GM18498 (cell line): ENCODE results near the gene YDJC.
"Not testable (repeated sequence)": the region's sequence is repeated elsewhere in the genome, so short reads cannot be mapped to it uniquely, and the experiment has no call there.

Experiments
- ATAC-seq: cut with Tn5 transposase; IDR thresholded peaks from one replicate; pipeline ENCODE4 v1.9.1; 2021; ENCODE audit warnings: mild to moderate bottlenecking, moderate library complexity; ENCODE audit not compliant: unreplicated experiment

Gene YDJC

GRCh38 chr22:21629255-21630149 lies at the start of gene YDJC:
Gene YDJC (minus strand): TSS chr22:21630022. CDS start chr22:21630014, 8 bp downstream.
- peak; percentile 78 for ATAC-seq

GRCh38 chr22:21679383-21679782 lies 49.6 kb upstream of the YDJC start:
- no peak for ATAC-seq

- not testable (repeated sequence) for ATAC-seq
Measured at GRCh38 chr22:21678842-21679241, 49.0 kb upstream of the YDJC start.

GRCh38 chr22:21677606-21678443 lies 48.0 kb upstream of the YDJC start:
- ATAC-seq = no peak

GRCh38 chr22:21674638-21675245 lies 44.9 kb upstream of the YDJC start:
- no peak for ATAC-seq

- ATAC-seq = no peak
Measured at GRCh38 chr22:21673534-21674321, 43.9 kb upstream of the YDJC start.

- no peak for ATAC-seq
Measured at GRCh38 chr22:21672107-21672629, 42.3 kb upstream of the YDJC start.

- ATAC-seq = no peak
Measured at GRCh38 chr22:21669026-21669425, 39.2 kb upstream of the YDJC start.

GRCh38 chr22:21666786-21667185 lies 37.0 kb upstream of the YDJC start:
- no peak for ATAC-seq

- no peak for ATAC-seq
Measured at GRCh38 chr22:21665047-21665851, 35.4 kb upstream of the YDJC start.

GRCh38 chr22:21663738-21664137 lies 33.9 kb upstream of the YDJC start:
- ATAC-seq = no peak

- ATAC-seq = no peak
Measured at GRCh38 chr22:21661991-21662390, 32.2 kb upstream of the YDJC start.

GRCh38 chr22:21660904-21661303 lies 31.1 kb upstream of the YDJC start:
- ATAC-seq = no peak

GRCh38 chr22:21659864-21660525 lies 30.2 kb upstream of the YDJC start:
- no peak for ATAC-seq

- peak; percentile 80 for ATAC-seq
Measured at GRCh38 chr22:21657360-21658032, 27.7 kb upstream of the YDJC start.

GRCh38 chr22:21657020-21657359 lies 27.2 kb upstream of the YDJC start:
- ATAC-seq = no peak

- ATAC-seq = no peak
Measured at GRCh38 chr22:21652547-21653545, 23.0 kb upstream of the YDJC start.
